ENCODE measurements around the gene THSD4. TPM values are rescaled to one million over a fixed set of nuclear protein-coding genes. Genes with fewer than 3 reads are reported as not detected.

The THSD4 gene
- total RNA-seq, 1 donor: 50.9 TPM

DNA sequence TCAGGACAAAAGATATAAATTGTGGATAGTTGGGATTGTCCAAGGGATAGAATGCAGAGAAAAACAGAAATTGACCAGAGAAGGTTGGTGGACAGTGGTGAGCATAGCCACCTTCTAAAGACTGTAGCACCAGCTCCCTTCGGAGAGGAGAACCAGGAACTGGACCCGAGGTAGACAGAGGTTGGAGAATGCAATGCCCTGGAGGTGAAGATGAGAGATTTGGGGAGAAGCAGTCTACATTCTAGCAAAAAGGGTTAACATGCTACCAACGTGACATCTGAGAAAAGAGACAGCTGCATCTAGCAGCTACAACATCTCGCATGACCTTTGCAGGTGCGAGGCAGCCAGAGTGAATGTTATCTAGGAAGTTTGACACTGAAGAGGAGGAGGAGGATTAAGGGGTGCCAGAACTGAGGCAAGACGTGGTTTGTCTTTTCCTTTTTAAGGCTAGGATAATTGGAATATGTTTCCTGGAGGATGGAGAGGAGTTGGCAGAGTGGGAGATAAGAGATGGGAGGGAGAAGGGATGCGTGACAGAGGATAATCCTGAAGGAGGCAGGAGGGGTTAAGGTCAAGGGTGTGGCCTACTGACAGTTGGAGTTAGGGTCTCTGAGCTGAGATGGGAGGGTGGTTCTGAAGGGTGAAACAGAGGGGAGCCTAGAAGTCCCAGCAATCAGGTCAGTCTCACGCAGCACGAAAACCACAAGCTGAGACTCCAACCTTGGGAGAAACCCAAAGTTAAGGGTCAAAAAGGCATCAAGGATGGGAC lies 591.4 kb downstream of the THSD4 start:
- TF ChIP-seq, protein P1, sequence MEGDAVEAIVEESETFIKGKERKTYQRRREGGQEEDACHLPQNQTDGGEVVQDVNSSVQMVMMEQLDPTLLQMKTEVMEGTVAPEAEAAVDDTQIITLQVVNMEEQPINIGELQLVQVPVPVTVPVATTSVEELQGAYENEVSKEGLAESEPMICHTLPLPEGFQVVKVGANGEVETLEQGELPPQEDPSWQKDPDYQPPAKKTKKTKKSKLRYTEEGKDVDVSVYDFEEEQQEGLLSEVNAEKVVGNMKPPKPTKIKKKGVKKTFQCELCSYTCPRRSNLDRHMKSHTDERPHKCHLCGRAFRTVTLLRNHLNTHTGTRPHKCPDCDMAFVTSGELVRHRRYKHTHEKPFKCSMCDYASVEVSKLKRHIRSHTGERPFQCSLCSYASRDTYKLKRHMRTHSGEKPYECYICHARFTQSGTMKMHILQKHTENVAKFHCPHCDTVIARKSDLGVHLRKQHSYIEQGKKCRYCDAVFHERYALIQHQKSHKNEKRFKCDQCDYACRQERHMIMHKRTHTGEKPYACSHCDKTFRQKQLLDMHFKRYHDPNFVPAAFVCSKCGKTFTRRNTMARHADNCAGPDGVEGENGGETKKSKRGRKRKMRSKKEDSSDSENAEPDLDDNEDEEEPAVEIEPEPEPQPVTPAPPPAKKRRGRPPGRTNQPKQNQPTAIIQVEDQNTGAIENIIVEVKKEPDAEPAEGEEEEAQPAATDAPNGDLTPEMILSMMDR (IDR thresholded peaks at IDR 0.05; ENCODE audit: insufficient read depth, low read length): no peak
- DNase-seq (ENCODE audit: low read depth): peak; percentile 22
- no peak overlapping the region for H3K4me3 ChIP-seq (ENCODE audit: low read depth, low read length)

DNA sequence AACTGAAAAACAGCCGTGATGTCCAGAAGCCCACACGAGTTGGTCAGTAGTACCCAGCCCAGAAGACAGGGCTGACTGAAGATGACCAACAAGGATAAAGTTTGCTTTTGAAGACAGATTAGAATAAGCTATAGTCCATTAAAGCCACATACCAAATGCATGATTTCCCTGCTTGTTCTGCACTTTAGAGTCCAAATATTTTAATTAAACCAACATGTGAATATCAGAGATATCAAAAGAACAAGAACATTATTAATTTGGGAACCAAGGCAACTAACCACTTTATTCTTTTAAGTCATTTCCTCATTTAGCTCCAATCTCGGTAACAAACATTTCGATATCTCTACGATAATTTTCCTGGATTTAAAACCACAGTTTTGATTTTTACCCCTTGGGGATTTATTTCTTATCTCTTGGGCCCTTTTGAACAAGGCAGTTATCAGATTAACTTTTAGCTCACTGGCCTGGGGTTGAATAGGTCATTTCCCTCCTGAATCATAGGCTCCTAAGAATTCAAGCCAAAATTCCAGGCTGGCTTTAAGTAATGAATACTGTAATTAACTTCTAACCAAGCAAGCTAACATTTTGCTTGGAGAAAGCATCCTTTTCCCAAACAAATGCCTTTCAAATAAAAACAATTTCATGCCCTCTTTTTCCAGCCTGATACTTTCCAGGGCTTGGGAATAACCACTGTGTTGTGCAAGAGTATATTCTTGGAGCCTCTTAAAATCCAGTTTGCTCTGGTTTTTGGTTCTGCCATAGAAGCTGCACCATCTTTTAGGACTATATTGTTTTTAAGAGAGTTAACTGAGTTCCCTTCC lies 592.2 kb downstream of the THSD4 start:
- no peak overlapping the region for H3K4me3 ChIP-seq (ENCODE audit: low read depth, low read length)
- TF ChIP-seq, protein P1 (IDR thresholded peaks at IDR 0.05; ENCODE audit: insufficient read depth, low read length): peak; percentile 41
- DNase-seq (ENCODE audit: low read depth): peak; percentile 93

DNA sequence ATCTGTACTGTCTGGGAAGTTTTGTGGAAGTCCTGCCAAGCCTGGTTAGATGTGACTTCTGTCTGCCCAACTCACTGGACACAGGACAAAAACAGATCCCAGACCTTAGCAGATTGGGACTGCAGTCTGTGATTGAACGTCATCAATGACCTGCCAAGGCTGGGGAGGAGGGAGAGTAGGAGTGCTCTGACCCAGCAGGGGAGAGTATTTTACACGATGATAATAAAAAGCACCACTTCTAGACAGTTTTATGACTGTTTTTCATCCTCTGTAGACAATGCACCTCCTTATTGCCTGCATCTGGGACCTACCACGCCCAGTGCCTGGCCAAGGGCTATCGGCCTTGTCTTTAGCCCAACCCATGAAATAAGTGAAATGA lies 592.8 kb downstream of the THSD4 start:
- TF ChIP-seq, protein P1 (IDR thresholded peaks at IDR 0.05; ENCODE audit: insufficient read depth, low read length): no peak
- DNase-seq (ENCODE audit: low read depth): no peak
- H3K4me3 ChIP-seq (ENCODE audit: low read depth, low read length): no peak overlapping the region

DNA sequence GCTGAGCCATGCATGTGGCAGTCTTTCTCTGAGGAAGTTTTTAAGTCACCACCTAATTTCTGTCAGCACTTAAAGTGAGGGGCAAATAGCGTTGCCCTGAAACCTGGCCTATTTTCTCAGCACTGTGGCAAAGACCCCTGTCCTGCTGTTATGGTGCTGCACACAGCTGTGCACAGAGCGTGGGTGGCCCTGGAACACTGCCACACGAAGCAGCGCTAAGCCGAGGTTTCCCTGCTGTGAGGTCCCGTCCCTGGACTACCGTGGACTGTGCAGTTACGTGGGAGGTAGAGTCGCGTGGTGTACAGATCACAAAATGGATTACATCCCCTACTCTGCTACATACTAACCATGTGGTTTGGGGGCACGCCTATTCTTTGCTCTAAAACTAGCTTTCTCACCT lies 593.5 kb downstream of the THSD4 start:
- DNase-seq (ENCODE audit: low read depth): no peak
- TF ChIP-seq, protein P1 (IDR thresholded peaks at IDR 0.05; ENCODE audit: insufficient read depth, low read length): no peak
- no peak overlapping the region for H3K4me3 ChIP-seq (ENCODE audit: low read depth, low read length)

DNA sequence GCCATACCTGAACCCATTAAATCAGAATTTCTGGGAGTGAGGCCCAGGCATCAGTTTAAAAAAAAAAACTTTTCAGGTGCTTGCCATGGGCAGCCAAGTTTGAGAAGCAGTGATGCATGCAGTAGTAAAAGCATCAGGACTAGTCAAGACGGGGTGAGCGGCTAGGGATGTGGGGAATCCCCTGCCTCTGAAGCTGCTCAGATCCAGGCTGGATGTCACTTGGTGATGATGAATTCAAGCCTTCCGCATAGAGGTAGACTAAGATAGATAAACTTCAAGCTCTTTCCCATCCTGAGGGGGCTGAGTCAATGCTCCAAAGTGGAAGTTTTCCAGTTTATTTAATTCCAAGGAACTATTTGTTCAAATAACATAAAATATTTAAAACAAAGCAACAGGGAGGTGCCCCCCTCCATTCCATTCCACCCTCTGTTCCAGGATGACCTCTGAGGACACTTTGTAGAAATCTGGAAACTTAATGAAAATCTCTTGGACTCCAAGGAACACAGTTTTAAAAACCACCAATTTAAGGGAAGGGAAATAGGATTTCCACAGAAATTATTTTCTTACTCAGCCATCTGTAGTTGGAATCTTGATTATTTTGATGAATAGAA lies 594.6 kb downstream of the THSD4 start:
- peak; percentile 25 for DNase-seq (ENCODE audit: low read depth)
- TF ChIP-seq, protein P1 (IDR thresholded peaks at IDR 0.05; ENCODE audit: insufficient read depth, low read length): no peak
- H3K4me3 ChIP-seq (ENCODE audit: low read depth, low read length): no peak overlapping the region

DNA sequence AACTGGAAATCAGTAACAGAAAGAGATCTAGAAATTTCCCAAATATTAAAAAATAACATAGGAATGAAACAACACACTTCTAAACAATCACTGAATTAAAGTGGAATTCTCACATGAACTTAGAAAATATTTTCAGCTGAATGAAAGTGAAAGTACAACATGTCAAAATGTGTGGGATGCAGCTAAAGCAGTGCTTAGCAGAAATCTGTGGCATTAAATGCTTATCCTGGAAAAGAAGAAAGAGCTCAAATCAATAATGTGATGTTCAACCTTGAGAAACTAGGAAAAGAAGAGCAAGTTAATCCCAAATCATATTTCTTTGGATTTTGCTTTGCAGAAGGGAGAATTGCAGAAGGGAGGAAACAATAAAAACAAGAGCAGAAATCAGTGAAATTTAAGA lies 596.9 kb downstream of the THSD4 start:
- no peak for DNase-seq (ENCODE audit: low read depth)
- H3K4me3 ChIP-seq (ENCODE audit: low read depth, low read length): no peak overlapping the region
- TF ChIP-seq, protein P1 (IDR thresholded peaks at IDR 0.05; ENCODE audit: insufficient read depth, low read length): no peak

Measured in fibroblast of the aortic adventitia (primary cell).